NCI-H2029 treated with DMSO at 0.1 percent for 48 hours (cell line): Measurements from ENCODE around the gene PAQR5.
"Not testable (repeated sequence)": the region's sequence is repeated elsewhere in the genome, so short reads cannot be mapped to it uniquely, and the experiment has no call there.

Source experiments
- DNase-seq: peaks from one replicate; lab custom pipeline; 2025; lab: John Stamatoyannopoulos, UW

PAQR5 gene, protein sequence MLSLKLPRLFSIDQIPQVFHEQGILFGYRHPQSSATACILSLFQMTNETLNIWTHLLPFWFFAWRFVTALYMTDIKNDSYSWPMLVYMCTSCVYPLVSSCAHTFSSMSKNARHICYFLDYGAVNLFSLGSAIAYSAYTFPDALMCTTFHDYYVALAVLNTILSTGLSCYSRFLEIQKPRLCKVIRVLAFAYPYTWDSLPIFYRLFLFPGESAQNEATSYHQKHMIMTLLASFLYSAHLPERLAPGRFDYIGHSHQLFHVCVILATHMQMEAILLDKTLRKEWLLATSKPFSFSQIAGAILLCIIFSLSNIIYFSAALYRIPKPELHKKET

DNA sequence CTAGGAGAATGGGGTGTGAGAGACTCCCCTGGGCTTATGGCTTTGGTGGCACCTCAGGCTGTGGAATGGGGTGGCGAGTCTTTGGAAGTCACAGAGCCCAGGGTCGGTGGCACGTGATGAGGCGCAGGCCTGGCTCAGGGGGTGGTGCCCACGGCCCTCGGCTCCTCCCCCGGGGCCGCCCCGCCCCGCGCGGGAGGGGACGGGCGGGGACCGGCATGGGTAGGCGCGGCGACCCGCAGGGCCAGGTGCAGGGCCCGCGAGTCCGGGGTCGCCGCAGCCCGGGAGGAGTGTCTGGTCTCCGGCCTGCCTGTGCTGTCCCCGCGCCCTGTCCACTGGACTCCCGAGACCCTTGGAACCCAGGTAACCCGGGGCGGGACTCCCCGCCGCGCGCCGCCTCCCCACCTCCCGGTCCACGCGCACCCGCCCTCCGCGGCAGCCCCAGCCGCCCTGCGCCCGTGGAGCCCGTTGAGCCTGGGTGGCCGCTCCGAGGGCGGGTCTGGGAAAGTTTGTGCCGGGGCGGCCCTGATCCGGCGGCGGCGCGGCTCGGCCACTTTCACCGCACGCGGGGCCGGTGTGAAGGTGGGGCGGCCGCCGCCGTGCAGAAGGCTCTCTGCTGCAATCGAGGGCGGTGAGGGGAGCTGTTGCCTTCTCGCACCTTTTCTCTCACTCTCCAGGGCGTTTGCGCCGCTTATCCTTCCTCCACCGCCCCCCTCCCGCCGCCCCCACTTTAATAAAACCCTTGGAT is at the start of gene PAQR5:
PAQR5 (plus strand) TSS at position 216 of the 745 bp plus-strand sequence. CDS start 61,169 bp downstream, outside the sequence.
- no peak for DNase-seq

DNA sequence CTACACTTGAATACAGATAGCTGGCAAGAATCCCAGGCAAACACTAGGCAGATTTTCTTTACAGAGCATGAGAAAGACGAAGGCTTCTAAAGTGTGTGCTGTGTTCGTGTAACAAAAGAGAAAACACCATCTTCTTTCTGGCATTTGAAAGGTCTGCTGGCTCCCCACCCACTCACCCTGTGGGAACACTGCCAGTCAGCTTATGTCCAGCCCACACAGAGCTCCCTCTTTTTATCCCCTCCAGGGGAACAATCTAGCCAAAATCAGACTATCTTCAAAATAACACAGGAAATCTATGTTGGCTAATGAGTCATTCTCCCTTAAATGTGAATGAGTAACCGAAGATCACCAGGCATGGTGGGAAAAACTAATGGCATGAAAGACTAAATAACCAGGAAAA is 45.6 kb upstream of the PAQR5 start:
- DNase-seq = peak; percentile 29

DNA sequence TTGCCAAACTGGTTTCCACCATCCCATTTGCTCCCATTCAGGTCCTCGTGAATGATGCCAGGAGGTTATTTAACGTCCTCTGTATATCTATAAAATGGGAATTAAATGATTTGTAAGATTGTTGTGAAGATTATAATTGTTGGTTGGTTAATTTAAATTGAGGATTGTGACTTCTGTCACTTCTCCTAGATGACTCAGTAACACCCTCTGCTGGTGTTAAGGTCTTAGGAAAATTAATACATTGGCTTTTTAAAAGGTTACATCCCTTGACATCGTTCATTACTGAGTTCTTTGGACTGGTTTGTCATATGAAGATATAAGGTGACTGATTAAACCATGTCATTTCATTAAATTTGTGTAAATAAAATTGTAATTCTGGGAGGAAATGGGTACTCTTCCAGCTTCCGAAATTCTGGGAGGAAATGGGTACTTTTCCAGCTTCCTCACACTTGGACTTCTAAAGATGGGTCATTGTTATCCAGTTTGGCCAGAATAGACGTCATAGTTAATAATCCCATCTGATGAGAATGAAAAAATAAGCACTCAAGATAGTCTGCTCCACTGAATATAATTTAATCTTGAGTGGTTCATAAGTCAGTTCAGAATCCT is 33.3 kb upstream of the PAQR5 start:
- DNase-seq = no peak

DNA sequence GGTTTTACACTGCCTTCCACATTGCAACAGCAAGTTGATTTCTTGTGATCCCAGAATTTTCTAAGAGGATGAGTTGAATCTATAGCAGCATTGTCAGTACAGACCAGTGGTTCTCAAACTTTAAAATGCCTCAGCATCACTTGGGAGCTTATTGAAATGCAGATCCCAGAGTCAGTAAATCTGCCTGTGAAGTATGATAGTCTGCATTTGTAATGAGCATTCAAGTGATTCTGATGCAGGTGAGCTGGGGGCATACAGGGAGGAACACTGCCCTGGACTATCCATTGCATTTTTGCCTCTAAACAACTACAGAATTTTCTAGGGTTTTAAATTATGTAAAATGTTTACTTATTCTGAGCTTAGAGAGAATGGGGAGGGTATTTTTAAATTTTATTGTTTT is 27.5 kb upstream of the PAQR5 start:
- no peak for DNase-seq

DNA sequence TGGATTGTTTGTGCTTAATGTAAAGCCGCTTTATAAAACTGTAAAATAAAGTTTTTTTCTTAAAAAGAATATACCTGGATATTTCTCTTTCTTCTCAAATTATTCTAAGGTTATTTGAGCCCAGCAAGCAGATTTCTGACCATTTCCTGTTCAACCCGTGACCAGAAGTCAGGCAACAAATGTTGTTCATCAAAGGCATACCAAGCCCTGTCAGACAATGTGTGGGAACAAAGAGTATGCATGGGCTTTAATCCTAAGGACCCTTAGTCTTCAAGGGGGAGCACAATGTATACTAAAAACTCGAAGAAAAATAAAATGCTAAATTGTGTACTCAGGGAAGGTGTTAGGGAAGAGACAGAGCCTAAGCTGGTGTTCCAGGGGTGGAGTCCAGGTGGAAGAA is 26.6 kb upstream of the PAQR5 start:
- no peak for DNase-seq

DNA sequence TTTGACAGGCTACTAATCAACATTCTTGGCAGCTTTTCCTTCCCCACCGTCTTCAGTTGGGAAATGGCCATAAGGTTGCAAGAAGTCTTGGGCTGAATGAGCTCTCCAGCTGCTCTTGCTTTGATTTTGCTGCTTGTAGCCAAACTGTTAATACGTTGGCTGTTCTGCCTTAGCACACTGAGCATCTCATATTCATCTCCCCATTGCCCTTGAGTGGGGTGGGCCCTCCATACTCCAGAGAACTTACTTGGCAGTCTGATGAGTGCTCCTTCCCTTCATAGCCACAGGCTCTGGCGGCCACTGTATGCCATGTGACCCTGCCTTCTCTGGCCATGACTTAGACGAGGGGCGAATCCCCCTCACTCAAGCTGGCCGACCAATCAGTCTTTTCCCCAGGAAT is 25.8 kb upstream of the PAQR5 start:
- no peak for DNase-seq

DNA sequence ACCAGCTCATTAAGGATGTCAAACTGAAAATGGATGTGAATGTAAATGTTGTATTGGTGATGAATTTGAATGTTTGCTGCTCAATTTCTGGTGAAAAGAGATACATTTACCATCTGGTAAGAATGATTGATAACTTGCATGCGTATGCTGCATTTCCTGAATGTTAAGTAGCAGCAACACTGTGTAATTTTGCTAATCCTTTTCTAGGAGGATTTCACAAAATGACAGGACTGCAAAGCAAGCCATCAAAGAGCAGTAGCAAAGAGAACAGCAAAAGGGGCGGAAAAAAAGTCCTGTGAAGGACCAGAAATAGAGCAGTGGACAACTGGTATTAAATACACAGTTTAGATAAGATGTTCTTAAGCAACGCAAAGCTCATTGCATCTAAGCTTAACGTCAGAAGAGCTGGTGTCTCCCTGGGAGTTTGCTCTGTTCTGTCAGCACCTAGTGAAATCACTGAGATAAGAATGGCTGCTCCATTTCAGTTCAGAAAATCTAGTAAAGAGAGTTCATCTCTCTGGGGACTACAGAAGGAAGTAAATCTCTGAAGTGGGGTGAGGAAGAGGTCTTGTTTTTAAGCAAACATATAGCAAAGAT is 23.5 kb upstream of the PAQR5 start:
- DNase-seq = no peak

DNA sequence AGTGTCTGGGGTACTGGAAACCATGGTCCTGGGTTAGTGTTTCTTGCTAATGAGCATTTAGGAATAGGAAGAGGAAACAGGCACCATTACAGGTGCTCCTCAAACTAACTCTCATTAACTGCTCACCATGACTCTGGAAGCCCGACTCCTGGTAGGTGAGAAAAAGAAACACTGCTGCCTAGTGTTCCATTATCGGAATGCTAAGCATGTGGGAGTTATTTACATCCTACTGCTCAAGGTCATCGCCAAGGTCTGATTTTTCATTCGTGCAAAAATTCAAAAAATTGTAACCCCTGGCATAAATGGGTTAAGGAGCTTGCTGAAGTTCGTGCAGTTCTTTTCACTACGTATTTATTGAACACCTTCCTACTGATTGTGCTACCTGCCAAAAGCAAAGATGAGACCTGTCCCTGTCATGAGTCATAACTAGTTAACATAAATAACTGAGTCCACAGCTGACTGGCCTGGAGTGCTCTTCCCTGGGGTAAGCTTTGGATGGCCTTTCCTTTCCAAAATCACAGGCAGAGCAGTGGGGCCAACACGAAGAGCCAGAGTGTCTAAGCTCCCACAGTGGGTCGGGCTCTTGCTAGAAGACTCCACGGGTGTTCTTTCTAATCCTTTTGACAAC is 22.7 kb upstream of the PAQR5 start:
- DNase-seq = no peak

DNA sequence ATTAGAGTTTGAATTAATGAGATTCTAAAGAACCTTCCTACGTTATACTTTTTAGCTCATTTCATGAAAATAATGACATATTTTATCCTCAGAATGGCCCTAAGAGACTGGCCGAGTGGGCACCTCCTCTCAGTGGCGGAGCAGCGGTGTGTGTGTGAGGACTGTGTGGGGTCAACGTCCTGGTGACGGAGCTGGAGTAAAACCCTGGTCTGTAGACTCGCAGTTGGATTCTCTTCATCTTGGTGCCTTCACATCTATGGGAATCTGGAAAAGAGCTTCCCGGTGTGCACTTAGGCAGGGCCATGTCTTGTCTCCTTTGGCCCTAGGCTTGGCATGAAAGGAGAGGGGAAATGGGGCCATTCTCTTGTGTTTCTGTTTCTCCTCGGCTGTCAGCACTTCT is 21.4 kb upstream of the PAQR5 start:
- DNase-seq = no peak

DNA sequence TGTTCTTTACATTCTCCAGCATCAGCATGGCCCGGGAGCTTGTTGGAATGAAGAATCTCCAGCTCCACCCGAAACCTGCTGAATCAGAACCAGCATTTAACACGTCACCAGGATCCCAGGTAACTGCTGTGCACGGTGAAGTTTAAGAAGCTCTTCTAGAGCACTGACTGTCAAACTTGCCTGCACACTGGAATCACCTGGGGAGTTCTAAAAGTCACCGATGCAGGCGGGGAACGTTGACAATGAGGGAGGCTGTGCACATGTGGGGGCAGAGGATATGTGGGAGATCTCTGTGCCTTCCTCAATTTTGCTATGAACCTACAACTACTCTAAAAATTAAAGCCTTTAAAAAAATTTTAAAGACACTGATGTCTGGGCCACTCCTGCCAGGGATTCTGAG is 19.1 kb upstream of the PAQR5 start:
- no peak for DNase-seq

DNA sequence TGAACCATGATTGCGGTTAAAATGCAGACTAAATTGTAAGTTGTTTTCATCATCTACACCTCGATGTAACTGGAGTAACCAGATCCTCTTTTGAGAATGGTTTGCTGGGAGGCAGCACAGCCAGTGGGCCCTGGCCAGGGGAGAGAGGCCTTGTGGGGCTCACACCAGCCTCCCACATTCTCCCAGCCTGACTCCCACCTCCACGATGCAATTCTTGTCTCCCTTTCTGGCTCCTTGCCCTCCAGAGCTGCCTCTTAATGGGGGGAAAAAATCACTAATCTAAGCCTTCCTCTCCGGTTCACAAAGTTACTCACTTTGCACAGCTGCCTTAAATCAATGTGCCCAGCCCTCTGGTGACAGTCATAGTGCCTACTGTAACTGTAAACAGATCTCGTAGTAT is 17.9 kb upstream of the PAQR5 start:
- DNase-seq = no peak

DNA sequence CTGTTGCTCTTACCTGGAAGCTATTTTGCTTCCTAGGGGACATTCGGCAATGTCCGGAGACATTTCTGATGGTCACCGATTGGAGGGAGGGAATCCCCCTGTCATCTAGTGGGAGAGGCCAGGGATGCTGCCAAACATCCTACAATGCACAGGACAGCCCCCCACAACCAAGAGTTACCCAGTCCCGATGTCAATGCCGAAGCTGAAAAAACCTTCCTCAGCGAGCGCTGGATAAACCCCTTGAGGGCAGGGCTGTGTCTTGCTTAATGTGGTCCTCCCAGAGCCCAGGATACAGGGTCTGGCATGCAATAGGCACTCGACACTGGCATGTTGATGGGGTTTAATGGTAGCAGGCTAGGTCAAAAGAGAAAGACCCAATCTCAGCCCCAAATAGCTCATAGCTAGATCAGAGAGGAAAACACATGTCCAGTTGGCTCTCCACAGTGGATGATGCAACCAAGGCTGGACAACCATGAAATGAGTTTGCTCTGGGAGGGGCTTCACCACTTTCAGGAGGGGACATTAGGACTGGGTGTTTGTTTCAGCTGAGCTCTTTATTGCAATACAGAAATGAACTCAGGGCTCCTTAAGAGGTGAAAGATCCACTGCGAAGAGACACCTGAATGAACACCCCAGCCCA is 16.5 kb upstream of the PAQR5 start:
- DNase-seq = no peak

DNA sequence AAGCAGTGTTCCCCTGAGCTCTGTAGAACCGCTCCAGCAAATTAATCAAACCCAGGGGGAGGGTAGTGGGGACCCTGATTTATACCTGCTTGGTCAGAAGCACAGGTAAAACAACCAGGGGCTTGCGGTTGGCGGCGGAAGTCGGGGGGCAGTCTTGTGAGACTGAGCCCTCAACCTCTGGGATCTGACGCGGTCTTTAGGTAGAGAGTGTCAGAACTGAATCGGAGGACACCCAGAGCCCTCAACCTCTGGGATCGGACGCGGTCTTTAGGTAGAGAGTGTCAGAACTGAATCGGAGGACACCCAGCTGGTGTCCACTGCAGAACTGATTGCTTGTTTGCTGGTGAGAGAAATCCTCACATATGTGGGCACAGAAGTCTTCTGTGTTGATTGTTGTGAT is 12.9 kb upstream of the PAQR5 start:
- no peak for DNase-seq

DNA sequence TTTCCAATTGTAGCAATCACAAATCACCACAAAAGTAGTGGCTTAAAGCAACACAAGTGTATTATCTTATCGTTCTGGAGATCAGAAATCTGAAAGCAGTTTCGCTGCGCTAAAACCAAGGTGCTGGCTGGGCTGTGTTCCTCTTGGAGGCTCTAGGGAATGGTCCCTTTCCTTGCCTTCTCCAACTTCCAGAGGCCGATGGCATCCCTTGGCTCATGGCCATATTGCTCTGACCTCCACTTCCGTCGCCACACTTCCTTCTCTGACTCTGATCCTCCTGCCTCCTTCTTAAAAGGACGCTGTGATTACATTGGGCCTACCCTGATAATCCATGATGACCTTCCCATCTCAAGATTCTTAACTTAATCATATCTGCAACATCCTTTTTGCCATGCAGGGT is 10.7 kb upstream of the PAQR5 start:
- no peak for DNase-seq

DNA sequence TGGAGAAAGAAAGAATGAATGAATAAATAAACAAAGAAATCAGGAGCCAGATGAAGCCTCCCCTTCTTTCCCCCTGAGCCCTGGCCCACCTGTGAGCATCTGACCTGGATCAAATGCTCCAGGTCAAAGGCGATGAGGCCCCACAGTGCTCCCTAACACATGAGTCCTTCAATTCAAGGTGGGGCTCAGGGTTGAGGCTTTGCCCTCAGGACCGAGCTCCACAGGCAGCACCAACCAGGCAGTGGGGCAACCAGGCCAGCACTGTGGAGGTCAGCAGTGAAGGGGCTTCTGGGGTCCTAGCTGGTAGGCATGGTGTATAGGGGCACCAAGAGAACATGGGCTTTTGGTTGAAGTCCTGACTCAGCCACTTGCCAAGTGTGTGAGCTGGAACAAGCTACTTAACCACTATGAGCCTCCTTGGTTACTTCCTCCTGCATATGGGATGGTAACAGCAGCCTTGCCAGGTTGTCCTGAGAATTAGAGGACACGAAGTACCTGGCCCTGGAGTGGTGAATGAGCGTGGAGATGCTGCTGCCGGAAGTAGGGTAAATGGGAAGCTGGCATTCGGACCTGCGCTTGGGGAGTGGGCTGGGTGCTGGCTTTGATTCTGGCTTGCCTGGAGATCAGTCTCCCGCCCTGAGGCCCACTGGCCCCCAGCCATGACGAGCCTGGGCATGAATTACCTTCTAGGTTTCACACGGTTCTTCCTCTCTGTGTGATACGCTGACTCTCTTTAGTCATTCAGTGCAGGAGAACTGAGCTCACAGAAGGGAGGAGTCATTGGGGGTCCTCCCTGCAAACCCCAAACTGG is 10.0 kb upstream of the PAQR5 start:
- no peak for DNase-seq

DNA sequence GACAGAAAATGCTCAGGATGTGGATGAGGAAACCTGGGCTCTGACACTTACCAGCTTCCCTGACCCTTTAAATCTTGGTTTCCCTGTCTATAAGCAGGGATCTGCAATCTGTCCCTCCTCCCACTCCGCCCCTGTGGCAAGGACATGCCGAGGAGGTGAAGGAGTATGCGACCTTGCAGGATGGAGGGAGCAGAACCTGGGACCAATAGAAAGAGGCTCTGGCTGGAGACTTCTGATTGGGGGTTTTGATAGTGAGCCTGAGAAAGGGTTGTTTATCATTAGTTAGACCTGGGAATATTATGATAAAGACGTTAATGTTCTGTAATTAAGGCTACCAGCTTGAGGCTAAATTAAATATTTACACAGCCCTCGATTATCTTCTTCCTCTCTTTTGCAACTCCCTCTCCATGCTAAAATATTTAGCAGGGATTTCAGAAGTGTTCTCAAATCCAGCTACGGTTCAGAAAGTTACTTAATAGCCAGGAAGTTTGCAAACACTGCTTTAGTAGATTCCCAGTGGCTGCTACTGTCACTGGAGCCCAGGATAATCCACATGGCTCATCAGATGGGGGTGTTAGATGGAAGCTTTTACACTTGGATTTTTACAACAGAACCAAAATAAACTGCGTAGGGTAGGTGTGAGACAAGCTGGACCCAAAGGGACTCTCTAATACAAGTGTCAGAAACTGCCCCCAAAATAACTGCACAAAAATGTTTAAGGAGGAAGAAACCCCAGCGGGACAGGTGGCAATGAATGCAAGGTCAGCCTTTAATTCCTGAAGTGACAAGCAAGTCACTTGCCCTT is 9.2 kb upstream of the PAQR5 start:
- DNase-seq = no peak

DNA sequence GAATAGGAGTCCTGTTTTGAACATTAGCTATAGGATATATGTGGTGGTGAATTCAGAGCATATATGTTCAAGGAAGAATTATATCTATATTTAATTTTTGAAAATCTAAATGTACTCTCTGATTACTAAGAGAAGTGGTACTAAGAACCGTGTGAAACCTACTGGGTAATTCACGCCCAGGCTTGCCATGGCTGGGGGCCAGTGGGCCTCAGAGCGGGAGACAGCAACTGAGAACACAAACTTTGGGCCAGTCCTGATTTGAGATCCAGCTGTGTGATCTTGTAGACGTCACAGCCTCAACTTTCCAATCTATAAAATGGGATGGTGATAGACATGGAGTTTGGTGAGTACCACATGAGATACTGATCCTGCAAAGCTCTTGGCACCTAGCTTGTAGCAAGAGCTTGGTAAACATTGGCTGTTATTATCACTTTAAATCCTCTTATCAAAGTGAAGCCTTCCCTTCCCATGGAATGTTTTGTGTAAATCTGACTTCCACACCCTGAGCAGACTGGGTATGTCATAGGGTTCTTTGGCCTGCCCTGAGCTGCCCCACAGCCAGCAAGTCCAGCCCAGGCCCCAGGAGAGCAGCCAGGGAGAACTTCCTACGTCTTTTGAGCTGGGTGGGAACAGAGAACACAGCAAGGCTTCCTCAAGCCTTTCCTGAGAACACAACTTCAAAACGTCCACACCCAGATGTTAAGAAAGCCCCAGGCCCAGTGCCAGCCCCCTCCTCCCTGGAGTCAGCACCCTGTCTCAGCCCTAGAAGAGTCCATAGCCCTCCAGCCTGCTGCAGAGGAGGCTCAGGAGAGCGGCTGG is 8.2 kb upstream of the PAQR5 start:
- DNase-seq = no peak

DNA sequence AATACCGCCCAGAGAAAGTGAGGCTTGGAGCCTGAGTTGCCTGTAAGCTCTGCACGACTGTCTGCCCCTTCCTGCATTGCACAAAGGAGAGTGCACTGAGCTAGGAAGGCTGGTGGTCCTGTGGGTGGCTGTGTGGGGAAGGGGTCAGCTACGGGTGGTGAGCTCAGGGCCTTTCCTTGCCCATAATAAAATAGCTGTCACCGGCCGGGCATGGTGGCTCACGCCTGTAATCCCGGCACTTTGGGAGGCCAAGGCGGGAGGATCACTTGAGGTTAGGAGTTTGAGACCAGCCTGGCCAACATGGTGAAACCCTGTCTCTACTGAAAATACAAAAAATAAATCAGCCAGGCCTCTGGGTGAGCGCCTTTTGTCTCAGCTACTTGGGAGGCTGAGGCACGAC is 7.1 kb upstream of the PAQR5 start:
- DNase-seq = not testable (repeated sequence)

DNA sequence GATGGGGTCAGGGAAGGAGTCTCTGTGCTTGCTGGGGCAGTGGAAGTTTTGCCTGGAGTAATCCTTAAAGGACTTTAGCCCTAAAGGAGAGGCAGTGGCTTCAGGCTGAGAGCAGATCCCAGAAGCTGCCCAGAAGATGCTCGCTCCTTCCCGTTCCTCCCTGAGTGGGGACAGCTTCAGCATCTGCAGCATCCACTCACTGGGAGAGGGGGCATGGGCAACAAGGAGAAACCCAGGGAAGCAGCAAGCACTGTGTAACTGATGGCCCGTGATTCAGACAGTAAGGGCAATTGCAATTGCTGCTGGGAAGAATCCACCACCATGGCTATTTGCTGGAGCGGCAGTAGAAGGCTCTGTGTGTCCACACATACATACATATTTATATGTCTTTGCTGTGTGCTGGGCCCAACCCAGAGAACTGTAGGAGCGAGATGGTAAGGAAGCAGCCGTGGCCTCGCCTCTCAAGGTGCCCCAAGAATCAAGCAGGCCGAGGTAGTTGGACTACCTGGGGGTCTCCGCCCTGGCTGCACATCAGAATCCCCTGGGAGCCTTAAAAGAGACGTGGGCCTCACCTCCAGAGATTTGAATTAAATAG is 5.8 kb upstream of the PAQR5 start:
- DNase-seq = no peak
